ENCODE data around the gene RPS27.

The RPS27 gene

DNA sequence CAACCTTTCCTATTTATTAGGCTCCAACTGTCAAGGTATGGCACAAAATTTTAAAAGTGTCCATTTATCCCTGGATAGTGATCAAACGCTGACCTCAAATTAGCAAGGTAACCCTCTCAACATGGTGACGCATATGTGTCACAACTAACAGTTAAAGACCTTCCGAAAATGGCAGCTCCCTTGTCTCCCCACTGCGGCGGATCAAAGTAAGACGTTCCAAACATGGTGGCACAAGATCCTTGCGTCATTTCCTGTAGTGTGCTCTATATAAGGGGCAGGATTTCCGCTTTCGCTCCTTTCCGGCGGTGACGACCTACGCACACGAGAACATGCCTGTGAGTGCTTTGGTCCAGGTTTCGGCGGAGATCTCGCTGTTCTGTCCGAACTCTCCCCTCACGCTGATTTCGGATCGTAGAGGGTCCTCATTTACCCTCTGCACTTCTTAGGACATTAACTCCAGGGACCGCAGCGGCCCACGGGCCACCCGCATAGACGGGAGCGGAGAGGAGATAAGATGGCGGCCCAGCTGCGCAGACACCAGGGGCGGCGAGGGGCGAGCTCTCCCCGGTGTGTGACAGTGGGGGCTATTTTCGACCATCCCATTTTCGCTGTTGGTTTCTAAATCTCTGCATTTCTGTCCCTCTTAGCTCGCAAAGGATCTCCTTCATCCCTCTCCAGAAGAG, at the start of gene RPS27:
TSS of gene RPS27 (plus strand) at position 295 of the 683 bp plus-strand sequence. CDS start at position 330, 35 bp downstream.
- FAIRE-seq, result peak; percentile 60
- TF ChIP-seq POLR2A (IDR thresholded peaks at IDR 0.05; ENCODE audit: low read depth, low read length), result peak; percentile 99
- DNase-seq (ENCODE audit: insufficient read length, low spot score), result peak; percentile 72

DNA sequence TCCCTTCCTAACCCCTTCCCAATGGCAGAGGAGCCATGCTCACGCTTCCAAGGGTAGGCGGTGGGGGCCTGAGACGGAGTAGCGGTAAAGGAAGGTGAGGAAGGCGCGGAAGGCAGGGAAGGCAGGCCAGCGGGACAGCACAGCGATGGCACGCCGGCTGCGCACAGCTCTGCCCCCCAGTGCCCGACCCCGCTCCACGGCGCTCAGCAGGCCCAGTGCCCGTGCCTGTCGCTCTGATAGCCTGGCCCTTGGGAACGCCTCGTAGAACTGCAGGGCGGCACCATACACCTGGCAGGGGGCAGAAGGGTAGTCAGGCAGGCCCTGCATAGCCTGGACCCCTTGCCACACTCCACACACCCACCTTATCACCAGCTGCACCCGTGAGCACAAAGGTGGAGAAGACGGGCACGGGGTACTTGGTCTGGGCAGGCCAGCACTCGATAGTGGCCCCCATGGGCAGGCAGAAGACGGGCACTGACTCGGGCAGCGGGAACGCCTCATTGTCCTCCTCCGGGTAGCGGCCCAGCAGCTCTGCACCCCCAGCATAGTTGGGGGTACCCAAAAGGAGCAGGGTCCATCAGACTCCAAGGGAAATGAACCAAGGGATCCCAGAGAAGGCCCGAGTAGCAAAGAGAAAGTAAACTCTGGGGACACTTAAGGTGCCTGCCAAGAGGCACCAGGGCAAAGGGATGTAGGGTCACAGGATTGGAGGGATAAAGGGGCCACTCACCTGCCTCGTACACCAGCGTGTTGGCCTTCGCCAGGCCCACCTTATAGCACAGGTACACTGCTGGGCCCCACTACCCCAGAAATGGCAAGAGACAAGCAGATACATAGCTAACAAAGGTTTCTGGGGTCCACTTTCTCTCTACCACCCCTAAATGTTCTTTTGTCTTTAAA, 48.5 kb upstream of the RPS27 start:
- no peak for TF ChIP-seq POLR2A (IDR thresholded peaks at IDR 0.05; ENCODE audit: low read depth, low read length)
- FAIRE-seq, result no peak
- no peak for DNase-seq (ENCODE audit: insufficient read length, low spot score)

DNA sequence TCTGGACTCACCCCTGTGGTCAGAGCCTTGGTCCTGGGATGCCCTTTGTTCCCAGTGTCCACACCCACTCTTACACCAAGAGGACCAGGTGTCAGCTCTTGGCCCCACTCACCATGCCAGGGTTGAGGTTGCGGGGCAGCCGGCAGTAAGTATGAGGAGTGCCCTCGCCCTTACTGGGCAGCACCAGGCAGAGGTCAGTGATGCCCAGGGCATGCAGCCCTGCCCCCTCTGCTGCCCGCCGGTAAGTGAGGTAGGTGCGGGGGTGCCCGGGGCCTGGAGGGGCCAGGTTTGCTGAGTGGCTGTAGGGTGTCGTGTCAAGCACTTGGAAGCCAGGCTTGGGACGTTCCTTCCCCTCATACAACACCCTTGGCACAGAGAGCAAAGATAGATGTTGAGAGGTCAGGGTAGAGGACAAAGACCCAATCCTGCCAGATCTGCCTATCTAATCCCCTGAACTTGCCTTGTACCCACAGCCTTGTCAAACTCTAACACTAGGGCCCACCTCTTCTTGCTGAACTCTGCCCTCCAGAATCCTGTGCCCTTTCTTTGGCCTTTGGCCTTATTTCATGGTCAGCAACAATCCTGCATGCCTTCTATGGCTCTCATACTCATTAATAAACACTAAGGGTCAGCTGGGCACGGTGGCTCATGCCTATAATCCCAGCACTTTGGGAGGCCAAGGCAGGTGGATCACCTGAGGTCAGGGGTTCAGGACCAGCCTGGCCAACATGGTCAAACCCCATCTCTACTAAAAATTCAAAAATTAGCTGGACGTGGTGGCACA, 47.6 kb upstream of the RPS27 start:
- FAIRE-seq, result no peak
- no peak for TF ChIP-seq POLR2A (IDR thresholded peaks at IDR 0.05; ENCODE audit: low read depth, low read length)
- no peak for DNase-seq (ENCODE audit: insufficient read length, low spot score)

DNA sequence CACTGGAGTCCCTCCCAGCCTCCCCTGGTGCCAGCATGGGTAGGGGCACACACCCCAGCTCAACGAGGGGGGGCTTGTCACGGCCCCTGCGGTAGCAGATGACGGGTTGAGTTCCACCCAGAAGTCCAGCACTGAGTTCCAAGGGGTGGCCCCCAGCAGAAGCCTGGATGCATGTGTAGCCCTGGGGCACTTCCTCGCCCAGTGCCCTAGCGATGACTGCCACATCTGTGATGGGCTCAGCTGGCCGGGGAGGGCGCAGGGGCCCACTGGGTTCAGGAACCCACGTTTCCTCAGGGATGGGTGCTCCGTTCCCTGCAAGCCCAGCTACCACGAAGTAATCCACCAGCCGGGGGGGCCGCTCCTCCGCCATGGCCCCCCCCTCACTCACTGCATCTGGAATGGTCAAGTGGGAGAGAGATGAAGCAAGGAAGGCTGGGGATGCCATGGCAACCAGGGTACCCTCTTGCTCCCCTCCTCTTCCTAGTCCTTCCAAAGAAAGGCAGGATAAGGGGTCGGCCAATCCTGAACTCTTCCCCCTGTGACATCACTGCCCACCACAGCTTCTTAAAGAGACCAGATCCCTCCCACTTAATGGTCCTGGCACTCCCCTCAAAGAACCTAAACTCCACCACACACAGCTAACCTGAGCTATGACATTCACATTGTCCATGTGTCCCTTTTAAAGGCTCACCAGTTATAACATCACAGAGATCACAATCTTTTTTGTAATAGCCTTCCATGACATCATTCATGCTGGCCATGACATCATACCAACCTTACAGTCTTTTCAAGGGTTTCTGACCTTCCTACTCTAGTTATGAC, 46.3 kb upstream of the RPS27 start:
- no peak for FAIRE-seq
- no peak for TF ChIP-seq POLR2A (IDR thresholded peaks at IDR 0.05; ENCODE audit: low read depth, low read length)
- no peak for DNase-seq (ENCODE audit: insufficient read length, low spot score)

DNA sequence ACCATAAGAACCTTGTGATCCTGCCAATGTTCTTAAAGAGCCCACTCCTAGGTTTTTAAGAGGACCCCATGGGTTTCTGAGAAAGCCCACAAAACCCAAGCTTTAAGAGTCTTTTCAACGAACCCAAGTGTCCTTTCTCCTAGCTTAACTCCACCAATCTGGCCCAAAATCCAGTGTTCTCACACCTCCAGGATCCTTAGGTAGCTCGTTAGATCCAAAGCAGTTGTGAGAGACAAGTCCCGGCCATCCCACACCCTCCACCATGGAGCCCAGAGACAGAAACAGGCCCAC, 45.8 kb upstream of the RPS27 start:
- FAIRE-seq, result no peak
- TF ChIP-seq POLR2A (IDR thresholded peaks at IDR 0.05; ENCODE audit: low read depth, low read length), result no peak
- no peak for DNase-seq (ENCODE audit: insufficient read length, low spot score)

DNA sequence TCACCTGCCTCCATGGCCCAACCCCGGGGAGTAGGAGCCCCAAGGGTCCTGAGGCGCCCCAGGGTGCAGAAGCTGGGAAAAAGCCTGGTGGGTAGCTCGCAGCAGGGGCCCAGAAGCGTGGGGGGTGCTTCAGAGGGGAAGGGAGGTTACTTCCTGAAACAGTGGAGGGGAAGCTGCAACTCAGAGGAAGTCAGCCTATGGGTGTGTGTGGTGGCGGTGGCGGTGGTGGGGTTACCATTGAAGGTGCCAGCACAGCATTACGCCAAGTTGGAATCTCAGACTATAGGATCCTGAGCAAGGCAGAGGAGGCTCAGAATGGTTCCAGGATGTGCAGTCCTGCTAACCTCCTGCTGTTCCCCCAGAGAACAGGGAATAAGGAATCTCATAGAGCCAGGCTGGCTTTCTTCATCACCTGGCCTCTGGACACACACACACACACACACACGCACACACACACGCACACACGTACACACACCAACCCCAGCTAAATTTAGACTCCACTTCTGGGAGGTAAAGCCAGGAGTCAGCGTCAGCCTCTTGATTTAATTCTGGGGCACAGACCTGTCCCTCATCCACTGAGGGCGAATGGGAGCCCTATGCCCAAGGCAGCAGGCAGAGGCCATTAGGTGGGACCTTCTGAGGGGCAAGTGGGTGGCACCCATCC, 45.3 kb upstream of the RPS27 start:
- no peak for FAIRE-seq
- no peak for TF ChIP-seq POLR2A (IDR thresholded peaks at IDR 0.05; ENCODE audit: low read depth, low read length)
- DNase-seq (ENCODE audit: insufficient read length, low spot score), result peak; percentile 40

DNA sequence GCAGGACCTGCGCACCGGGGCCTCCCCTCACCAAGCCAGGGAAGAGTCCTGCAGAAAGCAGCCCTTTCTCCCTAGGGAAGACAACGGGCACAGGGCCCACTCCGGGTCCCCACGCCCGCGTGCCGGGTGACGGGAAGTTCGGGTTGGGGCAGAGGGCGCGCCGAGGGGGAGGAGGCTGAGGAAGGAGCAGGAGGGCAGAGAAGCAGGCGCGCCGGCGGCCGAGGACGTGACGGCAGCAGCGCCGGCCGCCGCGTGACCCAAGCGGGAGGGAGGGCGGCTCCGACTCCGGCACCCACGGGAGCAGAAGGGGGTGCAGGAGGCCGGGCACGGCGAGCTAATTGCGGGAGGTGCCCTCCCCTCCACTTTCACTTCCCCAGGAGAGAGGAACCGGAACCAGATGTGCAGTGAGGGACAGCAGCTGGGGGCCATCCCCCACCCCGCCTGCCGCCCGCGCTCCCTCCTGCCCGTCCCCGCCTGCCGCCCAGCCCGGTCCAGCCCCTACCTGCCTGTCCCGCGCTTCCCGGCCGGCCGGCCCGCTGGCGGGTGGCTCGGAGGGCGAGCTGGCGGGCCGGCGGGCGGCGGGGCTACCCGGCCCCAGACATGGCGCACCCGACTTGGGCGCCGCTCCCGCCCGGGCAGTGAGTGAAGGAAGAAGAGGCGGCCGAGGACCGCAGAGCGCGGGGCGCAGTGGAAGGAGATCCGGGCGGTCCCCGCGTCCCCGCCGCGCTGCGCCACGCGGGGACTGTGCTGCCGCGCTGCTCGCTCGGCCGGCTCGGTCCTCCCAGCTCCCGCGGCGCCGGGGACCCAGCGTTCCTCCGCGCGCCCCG, 44.6 kb upstream of the RPS27 start:
- peak; percentile 77 for TF ChIP-seq POLR2A (IDR thresholded peaks at IDR 0.05; ENCODE audit: low read depth, low read length)
- DNase-seq (ENCODE audit: insufficient read length, low spot score) (peak; percentile 69), FAIRE-seq (no peak)

DNA sequence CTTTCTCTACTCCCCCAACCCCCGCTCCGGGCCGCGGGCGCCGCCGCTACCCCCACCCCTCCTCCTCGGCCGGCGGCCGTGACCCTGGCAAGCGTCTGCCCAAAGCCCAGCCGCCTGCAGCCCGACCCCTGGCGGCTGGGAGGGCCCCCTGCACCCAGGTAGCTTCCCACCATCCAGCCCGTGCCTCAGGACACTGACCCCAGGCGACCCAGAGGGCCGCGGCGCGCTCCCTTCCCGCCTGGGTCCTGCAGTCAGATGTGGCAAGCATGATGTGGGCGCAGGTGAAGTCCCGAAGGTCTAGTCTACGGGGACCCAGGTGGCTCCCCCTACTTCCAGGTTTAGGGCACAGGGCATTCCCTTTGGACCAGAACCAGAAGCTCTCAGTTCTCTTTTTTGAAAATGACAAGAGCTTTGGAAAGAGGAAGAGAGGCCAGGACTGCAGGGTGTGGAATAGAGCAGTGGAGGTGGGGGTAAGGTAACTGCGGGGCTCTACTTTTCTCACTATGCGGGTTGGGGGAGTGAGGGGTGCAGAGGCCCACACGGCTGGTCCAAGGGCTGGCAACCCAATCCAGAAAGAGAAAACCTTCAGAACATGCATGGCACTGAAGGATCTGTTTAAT, 43.8 kb upstream of the RPS27 start, which contains the start of gene DENND4B:
TSS of gene DENND4B (minus strand) at position 97 of the 620 bp plus-strand sequence. CDS start 2,344 bp downstream, outside the sequence.
- TF ChIP-seq POLR2A (IDR thresholded peaks at IDR 0.05; ENCODE audit: low read depth, low read length), result no peak; the same call in 1 of the 2 replicates
- DNase-seq (ENCODE audit: insufficient read length, low spot score) (peak; percentile 95), FAIRE-seq (no peak)

DNA sequence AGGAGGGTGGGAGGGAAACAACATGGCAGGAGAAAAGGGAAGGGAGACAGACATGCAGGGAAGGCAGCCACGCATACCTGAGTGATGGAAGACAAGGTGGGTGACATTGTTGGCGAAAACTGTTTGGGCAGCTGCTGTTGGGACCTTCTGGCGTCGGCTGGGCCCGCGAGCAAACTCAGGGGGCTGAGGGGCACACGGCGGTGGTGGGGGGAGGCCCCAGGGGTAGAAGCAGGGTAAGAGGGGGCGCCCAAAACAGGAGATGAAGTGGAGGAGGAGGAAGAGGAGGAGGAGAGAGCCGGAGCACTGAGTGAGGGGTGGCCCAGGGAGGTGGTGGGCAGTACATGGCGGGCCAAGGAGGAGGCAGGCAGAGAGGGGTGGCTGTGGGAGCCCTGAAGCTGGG, 39.4 kb upstream of the RPS27 start:
- DNase-seq (ENCODE audit: insufficient read length, low spot score) (no peak), FAIRE-seq (no peak)
- TF ChIP-seq POLR2A (IDR thresholded peaks at IDR 0.05; ENCODE audit: low read depth, low read length), result no peak

DNA sequence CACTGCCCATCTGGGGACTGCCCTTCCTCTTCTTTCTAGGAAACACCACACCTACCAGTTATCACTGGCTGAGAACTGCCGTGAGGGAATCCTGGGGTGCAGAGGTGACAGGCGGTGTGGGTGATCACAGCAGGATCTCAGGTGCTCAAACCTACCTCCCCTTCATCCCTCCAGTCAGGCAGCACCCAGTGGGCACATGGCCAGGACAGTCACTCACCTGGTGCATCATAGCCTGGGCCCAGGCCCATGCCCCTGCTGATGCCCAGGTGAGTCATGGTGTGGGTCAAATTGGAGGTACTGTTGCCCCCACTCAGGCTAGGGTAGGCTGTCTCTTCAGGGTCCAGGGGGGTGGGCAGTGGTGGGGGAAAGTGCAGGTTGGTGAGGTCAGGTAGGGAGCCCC, 38.8 kb upstream of the RPS27 start:
- no peak for FAIRE-seq
- TF ChIP-seq POLR2A (IDR thresholded peaks at IDR 0.05; ENCODE audit: low read depth, low read length), result no peak
- DNase-seq (ENCODE audit: insufficient read length, low spot score), result no peak

DNA sequence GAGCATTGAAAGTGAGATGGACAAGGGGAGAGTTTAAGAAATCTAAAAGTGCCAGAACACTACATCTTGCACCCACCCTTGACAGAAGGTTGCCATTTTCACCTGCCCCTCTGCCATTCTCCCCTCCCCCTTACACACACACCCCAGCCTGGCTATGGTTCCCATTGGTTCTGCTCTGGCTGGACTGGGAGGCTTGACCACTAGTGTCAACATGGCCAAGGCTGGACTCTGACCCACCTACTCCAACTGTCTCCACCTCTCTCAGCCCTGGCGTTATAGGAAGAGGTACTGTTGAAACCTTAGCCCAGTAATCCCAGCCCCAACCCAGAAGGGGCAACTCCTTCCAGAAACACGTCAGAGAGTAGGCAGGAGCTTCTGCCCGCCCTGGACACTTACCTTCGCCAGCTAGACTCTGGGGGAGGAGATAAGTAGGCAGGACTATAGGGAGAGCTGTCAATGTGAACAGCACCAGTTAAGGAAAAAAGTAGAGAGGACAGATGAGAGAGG, 36.6 kb upstream of the RPS27 start:
- no peak for TF ChIP-seq POLR2A (IDR thresholded peaks at IDR 0.05; ENCODE audit: low read depth, low read length)
- DNase-seq (ENCODE audit: insufficient read length, low spot score) (no peak), FAIRE-seq (no peak)
